HG03159 (cell line): Measurements from ENCODE around the gene YIF1A.

ENCODE experiments used
- ATAC-seq: cut with Tn5 transposase; IDR thresholded peaks from one replicate; pipeline ENCODE4 v1.9.1; 2021; ENCODE audit warnings: mild to moderate bottlenecking, moderate library complexity; ENCODE audit not compliant: unreplicated experiment

YIF1A gene

GRCh38 chr11:66248903-66249302 lies 40.0 kb downstream of the YIF1A start:
- ATAC-seq = no peak

- no peak for ATAC-seq
Measured at GRCh38 chr11:66247801-66248200, 41.1 kb downstream of the YIF1A start.

GRCh38 chr11:66247295-66247694 lies 41.6 kb downstream of the YIF1A start:
- ATAC-seq = no peak

- no peak for ATAC-seq
Measured at GRCh38 chr11:66243782-66244535, 45.0 kb downstream of the YIF1A start.

- no peak for ATAC-seq
Measured at GRCh38 chr11:66242095-66242765, 46.7 kb downstream of the YIF1A start.

GRCh38 chr11:66240781-66241136 lies 48.2 kb downstream of the YIF1A start:
- ATAC-seq = no peak

- ATAC-seq = no peak
Measured at GRCh38 chr11:66239998-66240780, 48.8 kb downstream of the YIF1A start.

- no peak for ATAC-seq
Measured at GRCh38 chr11:66239511-66239910, 49.4 kb downstream of the YIF1A start.

GRCh38 chr11:66238786-66239413 lies 50.0 kb downstream of the YIF1A start:
- no peak for ATAC-seq

- ATAC-seq = no peak
Measured at GRCh38 chr11:66237867-66238266, 51.1 kb downstream of the YIF1A start.

- ATAC-seq = no peak
Measured at GRCh38 chr11:66235141-66235540, 53.8 kb downstream of the YIF1A start.
